ENCODE data around the gene TTLL11.
A peak's percentile ranks its signal among the peaks of the same experiment; 100 is the strongest.
"Not testable (repeated sequence)": the region's sequence is repeated elsewhere in the genome, so short reads cannot be mapped to it uniquely, and the experiment has no call there.

The TTLL11 gene

DNA sequence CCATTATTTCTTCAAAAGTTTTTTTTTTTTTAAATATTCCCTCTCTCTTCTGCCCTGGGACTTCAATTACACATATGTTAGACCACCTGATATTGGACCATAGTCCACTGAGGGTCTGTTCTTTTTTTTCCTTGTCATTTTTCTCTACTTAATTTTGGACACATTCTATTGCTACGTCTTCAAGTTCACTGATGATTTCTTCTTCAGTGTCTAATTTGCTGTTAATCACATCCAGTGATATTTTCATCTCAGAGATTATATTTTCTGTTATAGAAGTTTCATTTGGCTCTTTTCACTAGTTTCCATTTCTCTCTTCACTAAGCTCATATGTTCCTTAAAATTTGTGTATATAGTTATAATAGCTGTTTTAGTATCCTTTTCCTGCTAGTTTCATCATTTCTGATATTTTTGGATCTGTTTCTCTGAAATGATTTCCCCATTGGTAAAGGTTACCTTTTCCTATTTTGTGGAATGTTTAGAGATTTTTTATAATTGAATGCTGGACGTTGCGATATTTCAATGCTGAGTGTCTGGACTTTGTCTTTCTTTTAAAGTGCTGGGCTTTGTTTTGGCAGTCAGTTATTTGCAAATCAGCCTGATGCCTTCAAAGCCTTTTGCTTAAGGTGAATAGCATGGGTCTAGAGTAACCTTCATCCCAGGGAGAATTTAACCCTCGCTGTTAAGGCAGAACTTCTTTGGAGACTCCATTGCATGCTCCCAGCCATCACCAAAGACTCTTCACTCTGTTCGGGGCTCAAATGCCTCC is 111.8 kb downstream of the TTLL11 start:
- no peak overlapping the region for H3K27ac ChIP-seq
- TF ChIP-seq, protein P1, sequence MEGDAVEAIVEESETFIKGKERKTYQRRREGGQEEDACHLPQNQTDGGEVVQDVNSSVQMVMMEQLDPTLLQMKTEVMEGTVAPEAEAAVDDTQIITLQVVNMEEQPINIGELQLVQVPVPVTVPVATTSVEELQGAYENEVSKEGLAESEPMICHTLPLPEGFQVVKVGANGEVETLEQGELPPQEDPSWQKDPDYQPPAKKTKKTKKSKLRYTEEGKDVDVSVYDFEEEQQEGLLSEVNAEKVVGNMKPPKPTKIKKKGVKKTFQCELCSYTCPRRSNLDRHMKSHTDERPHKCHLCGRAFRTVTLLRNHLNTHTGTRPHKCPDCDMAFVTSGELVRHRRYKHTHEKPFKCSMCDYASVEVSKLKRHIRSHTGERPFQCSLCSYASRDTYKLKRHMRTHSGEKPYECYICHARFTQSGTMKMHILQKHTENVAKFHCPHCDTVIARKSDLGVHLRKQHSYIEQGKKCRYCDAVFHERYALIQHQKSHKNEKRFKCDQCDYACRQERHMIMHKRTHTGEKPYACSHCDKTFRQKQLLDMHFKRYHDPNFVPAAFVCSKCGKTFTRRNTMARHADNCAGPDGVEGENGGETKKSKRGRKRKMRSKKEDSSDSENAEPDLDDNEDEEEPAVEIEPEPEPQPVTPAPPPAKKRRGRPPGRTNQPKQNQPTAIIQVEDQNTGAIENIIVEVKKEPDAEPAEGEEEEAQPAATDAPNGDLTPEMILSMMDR (IDR thresholded peaks at IDR 0.05), result no peak
- no peak for TF ChIP-seq ZFX (IDR thresholded peaks at IDR 0.05; ENCODE audit: borderline replicate concordance)

GRCh38 chr9:121980665-121981064 is 112.4 kb downstream of the TTLL11 start:
- not testable (repeated sequence) for H3K27ac ChIP-seq

DNA sequence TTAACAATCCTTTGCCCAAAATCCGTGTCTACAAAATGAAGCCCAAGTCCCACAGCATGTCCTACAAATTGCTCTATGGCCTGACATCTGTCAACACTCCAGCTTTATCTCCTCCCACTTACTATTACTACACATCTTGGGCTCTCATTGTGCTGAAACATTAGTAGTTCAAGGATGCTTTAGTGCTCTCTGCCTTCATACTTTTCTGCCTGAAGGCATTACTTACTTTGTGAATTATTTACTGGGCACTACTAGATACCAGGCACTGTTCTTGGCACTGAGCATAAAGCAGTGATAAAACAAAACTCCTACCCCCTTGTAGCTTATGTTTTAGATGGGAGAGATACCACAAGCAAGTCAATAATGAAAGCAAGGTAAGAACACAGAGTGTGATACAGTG is 113.4 kb downstream of the TTLL11 start:
- peak overlapping the region; percentile 22; the same call in 1 of the 2 replicates for H3K27ac ChIP-seq
- TF ChIP-seq ZFX (IDR thresholded peaks at IDR 0.05; ENCODE audit: borderline replicate concordance), result no peak
- TF ChIP-seq, protein P1 (IDR thresholded peaks at IDR 0.05), result no peak

DNA sequence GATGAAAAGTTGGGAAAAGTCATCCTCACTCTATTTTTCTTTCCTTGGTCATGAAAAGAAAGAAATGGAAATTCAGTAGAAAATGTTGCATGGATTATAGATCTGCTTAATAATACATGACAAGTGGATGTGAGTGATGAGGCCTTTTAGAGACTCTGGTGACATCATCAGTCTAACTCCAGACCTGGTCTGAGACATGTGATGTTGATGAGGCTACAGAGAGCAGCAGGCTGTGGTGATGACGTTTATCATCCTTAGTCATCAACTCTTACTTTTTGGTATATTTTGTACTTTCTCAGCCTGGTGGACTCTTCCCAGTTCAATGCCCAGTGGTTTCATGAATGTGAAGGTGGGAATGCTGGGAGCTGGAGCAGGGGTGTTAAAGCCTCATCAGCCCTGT is 116.4 kb downstream of the TTLL11 start:
- H3K27ac ChIP-seq, result peak overlapping the region; percentile 90
- TF ChIP-seq ZFX (IDR thresholded peaks at IDR 0.05; ENCODE audit: borderline replicate concordance), result no peak
- TF ChIP-seq, protein P1 (IDR thresholded peaks at IDR 0.05), result no peak

DNA sequence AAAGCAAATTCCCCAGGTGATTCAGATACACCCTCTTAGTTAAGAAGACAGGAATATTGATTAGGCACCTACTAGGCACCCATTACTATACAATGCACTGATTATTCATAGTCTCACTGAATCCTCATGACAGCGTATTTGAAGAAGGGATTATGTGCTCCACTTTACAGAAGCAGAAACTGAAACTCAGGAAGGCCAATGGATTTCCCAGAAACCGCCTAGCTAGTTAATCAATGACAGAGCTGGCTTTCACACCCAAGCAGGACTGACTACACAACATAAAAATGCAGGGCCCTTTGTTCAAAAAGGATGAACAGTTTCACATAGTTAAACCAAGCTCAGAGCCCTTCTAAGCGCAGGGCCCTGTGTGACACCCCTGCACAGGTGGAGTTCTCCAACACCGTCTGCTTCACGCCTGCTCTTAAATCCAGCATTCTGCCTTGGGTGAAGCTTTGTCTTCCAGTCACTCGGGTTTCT is 117.3 kb downstream of the TTLL11 start:
- TF ChIP-seq ZFX (IDR thresholded peaks at IDR 0.05; ENCODE audit: borderline replicate concordance), result no peak
- TF ChIP-seq, protein P1 (IDR thresholded peaks at IDR 0.05), result no peak
- peak overlapping the region; percentile 90 for H3K27ac ChIP-seq

GRCh38 chr9:121974421-121974820 is 118.7 kb downstream of the TTLL11 start:
- peak overlapping the region; percentile 90 for H3K27ac ChIP-seq
- TF ChIP-seq, protein P1 (IDR thresholded peaks at IDR 0.05), result no peak
- no peak for TF ChIP-seq ZFX (IDR thresholded peaks at IDR 0.05; ENCODE audit: borderline replicate concordance)

GRCh38 chr9:121972501-121972981 is 120.6 kb downstream of the TTLL11 start:
- TF ChIP-seq, protein P1 (IDR thresholded peaks at IDR 0.05), result no peak
- TF ChIP-seq ZFX (IDR thresholded peaks at IDR 0.05; ENCODE audit: borderline replicate concordance), result no peak
- H3K27ac ChIP-seq, result peak overlapping the region; percentile 90

All from 22Rv1 (cell line).